GM23338 (cell line): ENCODE data around the gene CENPP. TPM values are rescaled to one million over a fixed set of nuclear protein-coding genes. Genes with fewer than 3 reads are reported as not detected.

ENCODE experiments used
- ATAC-seq: fragments of 200-7000 bp; cut with Tn5 transposase; 3 replicates; pipeline ENCODE4 v1.9.1; 2020
- DNase-seq: peaks from one replicate; pipeline ENCODE4 v3.0.0-alpha.2; 2015; ENCODE audit warnings: low spot score
- H2AFZ ChIP-seq: fragments of 200-600 bp; sonication (generic); 2 replicates; pipeline ENCODE4 v1.8.0; 2016; ENCODE audit warnings: antibody characterized with exemption, mild to moderate bottlenecking, moderate library complexity
- H3F3A ChIP-seq: fragments of 200-600 bp; sonication (generic); replicated peaks from 2 replicates; pipeline ENCODE4 v1.8.0; 2017; ENCODE audit warnings: antibody characterized with exemption, mixed run types, low read depth
- H3K27ac ChIP-seq: fragments of 200-600 bp; sonication (generic); 2 replicates; pipeline ENCODE4 v1.6.1; 2016; ENCODE audit warnings: low read depth
- H3K27me3 ChIP-seq: fragments of 200-600 bp; sonication (generic); 2 replicates; pipeline ENCODE4 v1.8.0; 2016; ENCODE audit warnings: mild to moderate bottlenecking, mixed run types, moderate library complexity; ENCODE audit not compliant: insufficient read depth
- H3K36me3 ChIP-seq: fragments of 200-600 bp; sonication (generic); 2 replicates; pipeline ENCODE4 v1.8.0; 2016; ENCODE audit warnings: mild to moderate bottlenecking; ENCODE audit not compliant: insufficient read depth
- H3K4me1 ChIP-seq: fragments of 200-600 bp; sonication (generic); 2 replicates; pipeline ENCODE4 v1.8.0; 2016; ENCODE audit warnings: mild to moderate bottlenecking, moderate library complexity; ENCODE audit not compliant: insufficient read depth
- H3K4me2 ChIP-seq: fragments of 200-600 bp; sonication (generic); 2 replicates; pipeline ENCODE4 v1.7.1; 2017; ENCODE audit warnings: mixed run types
- H3K4me3 ChIP-seq: fragments of 200-600 bp; sonication (generic); 2 replicates; pipeline ENCODE4 v1.6.1; 2016; ENCODE audit warnings: mixed run types
- H3K79me2 ChIP-seq: fragments of 200-600 bp; sonication (generic); replicated peaks from 2 replicates; pipeline ENCODE4 v1.8.0; 2017; ENCODE audit warnings: mild to moderate bottlenecking; ENCODE audit not compliant: insufficient read depth
- H3K9me2 ChIP-seq: fragments of 200-600 bp; sonication (generic); 2 replicates; pipeline ENCODE4 v1.8.0; 2017; ENCODE audit not compliant: insufficient read depth
- H4K20me1 ChIP-seq: fragments of 200-600 bp; sonication (generic); replicated peaks from 2 replicates; pipeline ENCODE4 v1.8.0; 2017; ENCODE audit warnings: mild to moderate bottlenecking; ENCODE audit not compliant: insufficient read depth
- H3K27ac Mint-ChIP-seq: 2 replicates; pipeline ENCODE4 v1.8.0; 2020; ENCODE audit warnings: inconsistent platforms, mild to moderate bottlenecking, moderate library complexity, mixed read lengths
- H3K27me3 Mint-ChIP-seq: 3 replicates; pipeline ENCODE4 v1.8.0; 2022; ENCODE audit warnings: low read depth, mild to moderate bottlenecking, moderate library complexity, mixed read lengths, inconsistent platforms; ENCODE audit not compliant: insufficient read depth, poor library complexity
- H3K36me3 Mint-ChIP-seq: 3 replicates; pipeline ENCODE4 v1.8.0; 2021; ENCODE audit warnings: low read depth, mild to moderate bottlenecking, inconsistent platforms, moderate library complexity, mixed read lengths
- H3K4me1 Mint-ChIP-seq: 3 replicates; pipeline ENCODE4 v1.8.0; 2020; ENCODE audit warnings: mild to moderate bottlenecking, inconsistent platforms, mixed read lengths
- H3K4me3 Mint-ChIP-seq: 3 replicates; pipeline ENCODE4 v1.8.0; 2021; ENCODE audit warnings: moderate library complexity, mild to moderate bottlenecking, inconsistent platforms, mixed read lengths
- H3K9me3 Mint-ChIP-seq: 3 replicates; pipeline ENCODE4 v1.8.0; 2020; ENCODE audit warnings: moderate library complexity, mild to moderate bottlenecking, inconsistent platforms, mixed read lengths
- CREB1 ChIP-seq: fragments of 250-450 bp; sonication (Bioruptor Pico); IDR thresholded peaks from 2 replicates; pipeline ENCODE4 v1.5.0; 2020; ENCODE audit warnings: low read depth, mild to moderate bottlenecking, moderate library complexity
- CTCF ChIP-seq, 2 experiments: fragments of 200-600 bp in 1 of 2; sonication (generic) in 1 of 2; conservative IDR thresholded peaks; 2 replicates each; pipeline versions ENCODE4 v1.5.1 to v1.6.1; 2016 to 2017; ENCODE audit warnings: antibody characterized with exemption in 2 of 2, low read depth in 2 of 2, mild to moderate bottlenecking in 2 of 2, moderate library complexity in 1 of 2
- ETS1 ChIP-seq: IDR thresholded peaks from 2 replicates; pipeline ENCODE4 v1.6.1; 2016; ENCODE audit warnings: antibody characterized with exemption
- EZH2 ChIP-seq: fragments of 200-600 bp; sonication (generic); IDR thresholded peaks from one replicate; pipeline ENCODE4 v1.8.0; 2017; ENCODE audit warnings: antibody characterized with exemption, mild to moderate bottlenecking, low read depth; ENCODE audit not compliant: unreplicated experiment
- EZH2phosphoT487 ChIP-seq: fragments of 200-600 bp; sonication (generic); IDR thresholded peaks from one replicate; pipeline ENCODE4 v1.8.1; 2018; ENCODE audit warnings: antibody characterized with exemption; ENCODE audit not compliant: unreplicated experiment
- JUNB ChIP-seq: IDR thresholded peaks from one replicate; pipeline ENCODE4 v1.6.1; 2016; ENCODE audit warnings: antibody characterized with exemption; ENCODE audit not compliant: unreplicated experiment
- NANOG ChIP-seq: IDR thresholded peaks from 2 replicates; pipeline ENCODE4 v1.6.1; 2016; ENCODE audit warnings: antibody characterized with exemption, borderline replicate concordance
- REST ChIP-seq: IDR thresholded peaks from one replicate; pipeline ENCODE4 v1.6.1; 2018; ENCODE audit warnings: antibody characterized with exemption; ENCODE audit not compliant: unreplicated experiment
- STAT1 ChIP-seq: IDR thresholded peaks from one replicate; pipeline ENCODE4 v1.6.1; 2016; ENCODE audit warnings: antibody characterized with exemption; ENCODE audit not compliant: unreplicated experiment
- ZNF331 ChIP-seq: fragments of 250-450 bp; sonication (Bioruptor Pico); IDR thresholded peaks from 2 replicates; pipeline ENCODE4 v1.5.0; 2020; ENCODE audit warnings: low read depth, mild to moderate bottlenecking, moderate library complexity
- ZNF462 ChIP-seq: fragments of 250-450 bp; sonication (Bioruptor Pico); IDR thresholded peaks from 2 replicates; pipeline ENCODE4 v1.5.0; 2020; ENCODE audit warnings: mild to moderate bottlenecking, moderate library complexity
- polyA plus RNA-seq: library from polyadenylated mRNA; unstranded; fragments of >200 nt; fragmentation: Nextera tagmentation; extraction: Ambion mirVana; gene quantifications from 2 replicates; pipeline ENCODE4 v1.2.1, GENCODE V29; 2016
- total RNA-seq: library from RNA; depleted of rRNA; stranded (reverse); fragments of >200 nt; shearing (Covaris generic); gene quantifications from 2 replicates; pipeline ENCODE4 v1.2.3, GENCODE V29; 2014

The CENPP gene
- total and polyA plus RNA-seq, 2 experiments from 2014 or later = 11.0 to 12.6 TPM

GRCh38 chr9:92483627-92484545 lies 158.1 kb downstream of the CENPP start:
- ATAC-seq = no peak
- peak overlapping the region; percentile 23; the same call in 1 of the 2 replicates for H3K27ac Mint-ChIP-seq
- DNase-seq = no peak
- Histone ChIP-seq H3K27ac (no peak overlapping the region), H3K9me2 (no peaks in the 10 kb centered on the region), H3K4me3 (no peak overlapping the region), H3K79me2 (no peaks in the 10 kb centered on the region), H4K20me1 (no peaks in the 10 kb centered on the region), H3K36me3 (no peaks in the 10 kb centered on the region), H3K4me1 (peaks cover 23% of the 10 kb centered on the region), H2AFZ (no peak overlapping the region), H3K4me2 (no peak overlapping the region), H3K27me3 (no peaks in the 10 kb centered on the region), H3F3A (no peaks in the 10 kb centered on the region)
- no peaks in the 10 kb centered on the region for H3K36me3 Mint-ChIP-seq
- H3K4me1 Mint-ChIP-seq = peaks cover 12% of the 10 kb centered on the region
- H3K4me3 Mint-ChIP-seq = no peak overlapping the region
- no peaks in the 10 kb centered on the region for H3K27me3 Mint-ChIP-seq
- TF ChIP-seq CTCF (conservative IDR thresholded peaks at IDR 0.05; ENCODE audit: low read depth in 2 of 2) = no peak
- no peak for TF ChIP-seq EZH2
- TF ChIP-seq STAT1 = no peak
- no peak for TF ChIP-seq NANOG
- no peak for TF ChIP-seq ZNF462 (CRISPR knock-in tag)
- no peak for TF ChIP-seq ETS1
- TF ChIP-seq ZNF331 (CRISPR knock-in tag) = no peak
- no peak for TF ChIP-seq JUNB
- no peak for TF ChIP-seq CREB1 (CRISPR knock-in tag)
- no peak for TF ChIP-seq EZH2phosphoT487
- TF ChIP-seq REST = no peak
- no peaks in the 10 kb centered on the region for H3K9me3 Mint-ChIP-seq
